Fibroblast of upper back skin (primary cell): ENCODE data around the gene UGT1A10.
"Not testable (repeated sequence)": the region's sequence is repeated elsewhere in the genome, so short reads cannot be mapped to it uniquely, and the experiment has no call there.

Experiments used
- DNase-seq: peaks from one replicate; pipeline ENCODE4 v3.0.0-alpha.2; 2013

The UGT1A10 gene

DNA sequence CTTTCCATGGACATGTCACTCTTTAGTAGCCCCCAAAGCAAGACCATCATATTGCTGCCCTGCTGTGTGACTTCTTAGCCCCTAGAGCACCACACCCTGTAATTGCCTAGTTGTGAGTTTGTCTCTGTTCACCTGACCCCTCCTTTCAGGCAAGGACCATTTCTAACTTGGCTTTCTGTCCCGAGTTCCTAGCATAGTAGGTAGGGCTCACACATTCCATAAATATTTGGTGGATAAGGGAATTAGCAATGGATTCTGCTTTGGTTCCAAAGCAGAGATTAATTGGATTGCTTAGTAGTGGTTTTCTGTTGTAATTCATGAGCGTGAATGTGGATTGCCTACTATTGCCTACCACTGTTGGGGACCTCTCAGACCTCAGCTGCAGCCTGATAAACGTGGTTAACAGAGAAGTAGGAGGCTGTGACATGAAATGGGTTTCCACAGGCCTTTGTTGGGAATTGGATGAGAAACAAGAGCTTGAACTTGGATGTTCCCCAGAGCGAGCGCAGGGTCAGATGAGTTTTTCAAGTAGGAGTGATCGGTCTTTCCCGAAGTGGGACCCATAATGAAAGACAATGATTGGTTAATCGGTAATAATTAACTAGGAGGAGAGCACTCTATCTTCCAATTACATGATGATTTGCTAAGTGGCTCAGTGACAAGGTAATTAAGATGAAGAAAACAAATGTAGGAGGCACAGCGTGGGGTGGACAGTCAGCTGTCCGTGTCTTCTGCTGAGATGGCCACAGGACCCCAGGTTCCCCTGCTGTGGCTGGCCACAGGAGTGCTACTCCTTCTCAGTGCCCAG is 110.4 kb downstream of the UGT1A10 start:
- DNase-seq, result no peak

DNA sequence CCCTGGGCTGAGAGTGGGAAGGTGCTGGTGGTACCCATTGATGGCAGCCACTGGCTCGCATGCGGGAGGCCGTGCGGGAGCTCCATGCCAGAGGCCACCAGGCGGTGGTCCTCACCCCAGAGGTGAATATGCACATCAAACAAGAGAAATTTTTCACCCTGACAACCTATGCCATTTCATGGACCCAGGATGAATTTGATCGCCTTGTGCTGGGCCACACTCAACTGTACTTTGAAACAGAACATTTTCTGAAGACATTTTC is 111.0 kb downstream of the UGT1A10 start:
- DNase-seq, result no peak

DNA sequence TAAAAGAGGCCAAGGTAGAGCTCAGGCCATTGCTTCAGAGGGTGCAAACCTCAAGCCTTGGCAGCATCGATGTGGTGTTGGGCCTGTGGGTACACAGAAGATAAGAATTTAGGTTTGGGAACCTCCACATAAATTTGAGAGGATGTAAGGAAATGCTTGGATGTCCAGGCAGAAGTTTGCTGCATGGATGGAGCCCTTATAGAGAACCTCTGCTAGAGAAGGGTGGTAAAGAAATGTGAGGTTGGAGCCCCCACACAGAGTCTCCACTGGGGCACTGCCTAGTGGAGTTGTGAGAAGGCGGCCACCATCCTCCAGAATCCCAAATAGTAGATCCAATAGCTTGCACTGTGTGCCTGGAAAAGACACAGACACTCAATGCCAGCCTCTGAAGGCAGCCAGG is 114.4 kb downstream of the UGT1A10 start:
- DNase-seq, result not testable (repeated sequence)

DNA sequence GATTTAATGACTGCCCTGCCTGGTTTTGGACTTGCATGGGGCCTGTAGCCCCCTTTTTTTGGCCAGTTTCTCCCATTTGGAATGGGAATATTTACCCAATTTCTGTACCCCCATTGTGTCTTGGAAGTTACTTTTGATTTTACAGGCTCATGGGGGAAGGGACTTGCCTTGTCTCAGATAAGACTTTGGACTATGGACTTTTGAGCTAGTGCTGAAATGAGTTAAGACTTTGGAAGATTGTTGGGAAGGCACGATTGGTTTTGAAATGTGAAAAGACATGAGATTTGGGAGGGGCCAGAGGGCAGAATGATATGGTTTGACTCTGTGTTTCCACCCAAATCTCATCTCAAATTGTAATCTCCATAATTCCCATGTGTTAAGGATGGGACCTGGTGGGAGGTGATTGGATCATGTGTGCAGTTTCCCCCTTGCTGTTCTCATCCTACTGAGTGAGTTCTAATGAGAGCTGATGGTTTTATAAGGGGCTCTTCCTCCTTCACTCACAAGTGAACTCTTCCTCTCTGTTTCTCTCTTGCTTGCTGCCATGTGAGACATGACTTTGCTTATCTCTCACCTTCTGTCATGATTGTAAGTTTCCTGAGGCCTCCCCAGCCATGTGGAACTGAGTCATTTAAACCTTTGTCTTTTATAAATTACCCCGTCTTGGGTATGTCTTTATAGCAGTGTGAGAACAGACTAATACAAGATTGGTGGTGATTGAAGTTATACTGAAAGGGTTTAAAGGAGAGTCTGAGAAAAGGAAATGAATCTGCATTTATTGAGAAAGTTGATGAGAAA is 115.2 kb downstream of the UGT1A10 start:
- DNase-seq, result not testable (repeated sequence)

DNA sequence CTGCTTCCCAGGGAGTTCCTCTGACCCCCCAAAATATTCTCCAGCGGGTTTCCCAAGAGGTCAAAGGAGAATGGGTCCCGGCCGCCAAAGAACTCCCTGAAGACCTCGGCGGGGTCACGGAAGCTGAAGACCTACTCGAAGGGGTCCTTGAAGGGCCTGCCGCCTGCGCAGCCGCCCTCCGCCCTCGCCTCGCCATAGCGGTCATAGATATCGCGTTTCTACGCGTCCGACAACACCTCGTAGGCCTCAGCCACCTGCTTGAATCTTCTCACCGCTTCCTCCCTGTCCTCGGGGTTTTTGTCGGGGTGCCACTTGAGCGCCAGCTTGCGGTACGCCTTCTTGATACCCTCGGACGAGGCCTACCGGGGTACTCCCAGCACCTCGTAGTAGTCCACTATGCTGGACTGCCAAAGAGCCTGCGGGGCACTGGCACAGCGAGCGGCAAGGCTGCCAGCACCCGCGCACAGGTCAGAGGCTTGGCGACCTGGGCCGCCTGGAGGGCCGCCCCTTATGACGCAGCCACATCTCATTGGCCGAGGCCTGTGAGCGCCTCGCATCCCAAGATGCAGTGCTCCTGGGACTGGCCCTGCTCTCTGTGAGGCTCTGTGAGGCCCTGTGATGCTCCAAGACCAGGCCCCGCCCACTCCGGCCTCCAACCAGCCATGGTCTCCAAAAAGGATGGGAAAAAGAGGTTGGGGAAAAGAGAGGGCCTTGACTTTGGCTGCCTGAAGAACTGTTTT is 118.8 kb downstream of the UGT1A10 start:
- DNase-seq, result no peak

DNA sequence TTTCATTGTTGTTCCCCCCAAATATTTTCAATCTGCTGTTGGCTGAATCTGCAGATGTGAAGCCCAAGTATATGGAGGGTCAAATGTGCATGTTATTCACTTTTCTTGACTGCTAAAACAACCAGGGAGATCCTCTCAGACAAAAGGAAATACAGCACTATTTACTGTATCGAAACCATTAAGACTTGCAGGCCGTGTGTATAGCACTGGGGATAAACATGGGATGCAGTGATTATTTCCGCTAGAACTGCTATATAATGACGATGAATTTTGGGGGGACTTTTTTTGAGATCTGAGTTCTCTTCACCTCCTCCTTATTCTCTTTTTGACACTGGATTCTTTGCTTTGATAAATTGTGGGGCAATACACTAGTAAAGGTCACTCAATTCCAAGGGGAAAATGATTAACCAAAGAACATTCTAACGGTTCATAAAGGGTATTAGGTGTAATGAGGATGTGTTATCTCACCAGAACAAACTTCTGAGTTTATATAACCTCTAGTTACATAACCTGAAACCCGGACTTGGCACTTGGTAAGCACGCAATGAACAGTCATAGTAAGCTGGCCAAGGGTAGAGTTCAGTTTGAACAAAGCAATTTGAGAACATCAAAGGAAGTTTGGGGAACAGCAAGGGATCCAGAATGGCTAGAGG is 120.3 kb downstream of the UGT1A10 start:
- no peak for DNase-seq

DNA sequence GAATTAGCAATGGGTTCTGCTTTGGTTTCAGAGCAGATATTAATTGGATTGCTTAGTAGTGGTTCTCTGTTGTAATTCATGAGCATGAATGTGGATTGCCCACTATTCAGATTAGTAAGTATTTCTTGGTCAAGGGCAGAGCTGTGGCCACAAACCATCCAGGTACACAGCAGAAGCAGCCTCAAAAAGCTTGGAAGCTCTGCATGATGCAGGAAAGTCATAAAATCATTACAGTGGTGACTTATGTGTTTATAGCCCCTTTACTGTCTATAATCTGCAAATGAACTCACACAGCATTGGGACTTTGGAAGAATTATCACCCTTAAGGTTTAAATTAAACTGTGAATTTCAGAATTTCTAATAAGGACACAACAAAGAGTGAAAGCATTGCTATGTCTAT is 121.9 kb downstream of the UGT1A10 start:
- no peak for DNase-seq

DNA sequence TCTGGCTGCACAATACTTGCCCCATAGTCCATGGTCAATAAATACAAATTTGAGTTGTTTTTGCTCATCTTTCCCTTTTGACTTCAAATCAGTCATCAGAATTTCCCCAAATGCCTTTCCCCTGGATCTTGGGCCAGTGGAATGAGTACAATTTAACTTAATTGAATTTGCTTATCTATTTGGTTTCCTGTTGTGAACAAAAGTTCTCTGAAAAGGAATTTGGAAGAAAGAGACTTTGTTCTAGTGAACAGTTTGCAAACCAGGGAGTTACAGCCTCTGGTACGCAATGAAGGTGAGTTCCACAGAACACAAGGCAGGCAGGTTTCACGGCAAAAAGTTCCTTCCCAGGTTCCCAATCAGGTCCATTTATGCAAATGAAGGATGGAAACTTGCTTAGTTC is 122.6 kb downstream of the UGT1A10 start:
- DNase-seq, result no peak

DNA sequence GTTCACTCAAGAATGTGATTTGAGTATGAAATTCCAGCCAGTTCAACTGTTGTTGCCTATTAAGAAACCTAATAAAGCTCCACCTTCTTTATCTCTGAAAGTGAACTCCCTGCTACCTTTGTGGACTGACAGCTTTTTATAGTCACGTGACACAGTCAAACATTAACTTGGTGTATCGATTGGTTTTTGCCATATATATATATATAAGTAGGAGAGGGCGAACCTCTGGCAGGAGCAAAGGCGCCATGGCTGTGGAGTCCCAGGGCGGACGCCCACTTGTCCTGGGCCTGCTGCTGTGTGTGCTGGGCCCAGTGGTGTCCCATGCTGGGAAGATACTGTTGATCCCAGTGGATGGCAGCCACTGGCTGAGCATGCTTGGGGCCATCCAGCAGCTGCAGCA is 123.8 kb downstream of the UGT1A10 start, which contains the start of gene UGT1A1:
TSS of gene UGT1A1 (plus strand) at position 228 of the 400 bp plus-strand sequence. CDS start at position 246, 18 bp downstream.
- DNase-seq, result no peak

DNA sequence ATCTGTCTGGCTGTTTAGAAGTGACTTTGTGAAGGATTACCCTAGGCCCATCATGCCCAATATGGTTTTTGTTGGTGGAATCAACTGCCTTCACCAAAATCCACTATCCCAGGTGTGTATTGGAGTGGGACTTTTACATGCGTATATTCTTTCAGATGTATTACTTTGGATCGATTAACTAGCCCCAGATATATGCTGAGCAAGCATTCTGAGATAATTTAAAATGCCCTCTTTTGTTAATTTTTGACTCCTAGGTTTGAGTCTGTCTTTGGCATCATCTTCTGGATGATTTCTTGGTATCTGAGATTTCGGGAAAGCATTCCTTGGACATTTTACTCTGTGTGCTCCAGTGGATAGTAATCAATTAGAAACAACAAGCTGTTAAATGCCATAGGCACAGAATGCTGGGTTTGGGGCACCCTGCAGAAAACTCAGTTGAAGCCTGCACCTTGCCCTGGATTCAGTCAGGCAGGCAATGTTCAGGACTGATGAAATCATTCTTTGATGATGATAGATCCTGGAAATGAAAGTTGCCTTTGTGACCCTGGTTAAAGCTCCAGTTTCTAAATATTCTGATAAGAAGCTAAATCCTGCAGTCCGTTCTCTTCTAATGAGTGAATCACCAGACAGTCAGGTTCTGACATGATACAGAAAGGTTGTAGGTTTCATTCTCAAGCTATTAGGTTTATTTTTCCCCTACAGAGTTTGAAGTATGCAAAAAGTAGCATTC is 125.0 kb downstream of the UGT1A10 start:
- no peak for DNase-seq

DNA sequence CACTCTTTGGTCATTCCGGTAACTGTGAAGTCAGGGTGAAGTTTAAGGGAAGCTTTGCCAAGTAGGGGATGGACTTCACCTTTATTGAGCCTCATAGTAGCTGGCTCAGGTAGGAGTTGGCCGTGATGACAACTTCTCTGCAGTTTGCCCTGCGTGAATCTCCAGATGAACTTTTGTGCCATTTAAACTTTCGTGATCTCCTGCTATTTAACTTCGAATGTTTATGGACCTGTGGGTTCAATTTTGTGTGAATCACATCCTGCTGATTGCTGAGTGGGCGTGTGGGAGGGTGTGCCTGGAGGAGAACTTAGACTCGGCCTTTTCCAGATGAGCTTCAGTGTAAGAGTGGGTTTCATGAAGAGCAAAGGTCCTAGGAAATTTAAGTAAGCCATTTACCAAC is 128.0 kb downstream of the UGT1A10 start:
- no peak for DNase-seq

DNA sequence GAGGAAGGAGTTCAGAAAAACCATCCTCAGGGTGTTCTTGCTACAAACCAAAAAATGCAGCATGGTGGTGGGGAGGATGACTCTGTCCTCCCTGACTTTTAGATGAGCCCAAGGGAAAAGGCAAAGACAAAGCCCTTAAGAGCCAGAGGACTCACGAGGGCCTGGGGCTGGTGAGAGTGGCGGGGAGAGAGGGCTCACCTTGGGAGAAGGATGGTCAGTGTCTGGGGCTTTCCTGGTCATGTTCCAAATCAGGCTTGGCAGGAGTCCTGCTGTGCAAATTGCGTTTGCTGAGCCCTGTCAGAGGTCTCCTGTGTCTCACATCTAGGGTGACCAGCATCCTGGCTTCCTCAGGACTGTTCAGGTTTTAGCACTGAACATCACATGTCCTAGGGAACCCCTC is 128.5 kb downstream of the UGT1A10 start:
- DNase-seq, result no peak

DNA sequence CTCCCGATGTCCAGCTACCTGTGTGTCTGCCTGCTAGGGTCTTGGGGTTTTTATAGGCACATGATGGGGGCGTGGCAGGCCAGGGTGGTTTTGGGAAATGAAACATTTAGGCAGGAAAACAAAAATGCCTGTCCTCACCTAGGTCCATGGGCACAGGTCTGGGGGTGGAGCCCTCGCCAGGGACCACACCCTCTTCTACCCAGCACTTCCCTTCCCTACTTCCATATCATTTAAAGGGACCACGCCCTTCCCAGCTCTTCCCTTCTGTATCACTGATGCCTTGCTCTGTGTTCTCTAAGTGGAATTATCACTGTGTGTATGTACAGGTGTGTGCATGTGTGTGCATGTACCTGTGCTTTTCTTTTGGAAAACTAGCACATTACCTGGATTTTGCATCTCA is 130.2 kb downstream of the UGT1A10 start:
- DNase-seq, result no peak

DNA sequence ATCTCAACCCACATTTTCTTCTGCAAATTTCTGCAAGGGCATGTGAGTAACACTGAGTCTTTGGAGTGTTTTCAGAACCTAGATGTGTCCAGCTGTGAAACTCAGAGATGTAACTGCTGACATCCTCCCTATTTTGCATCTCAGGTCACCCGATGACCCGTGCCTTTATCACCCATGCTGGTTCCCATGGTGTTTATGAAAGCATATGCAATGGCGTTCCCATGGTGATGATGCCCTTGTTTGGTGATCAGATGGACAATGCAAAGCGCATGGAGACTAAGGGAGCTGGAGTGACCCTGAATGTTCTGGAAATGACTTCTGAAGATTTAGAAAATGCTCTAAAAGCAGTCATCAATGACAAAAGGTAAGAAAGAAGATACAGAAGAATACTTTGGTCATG is 131.8 kb downstream of the UGT1A10 start:
- no peak for DNase-seq

DNA sequence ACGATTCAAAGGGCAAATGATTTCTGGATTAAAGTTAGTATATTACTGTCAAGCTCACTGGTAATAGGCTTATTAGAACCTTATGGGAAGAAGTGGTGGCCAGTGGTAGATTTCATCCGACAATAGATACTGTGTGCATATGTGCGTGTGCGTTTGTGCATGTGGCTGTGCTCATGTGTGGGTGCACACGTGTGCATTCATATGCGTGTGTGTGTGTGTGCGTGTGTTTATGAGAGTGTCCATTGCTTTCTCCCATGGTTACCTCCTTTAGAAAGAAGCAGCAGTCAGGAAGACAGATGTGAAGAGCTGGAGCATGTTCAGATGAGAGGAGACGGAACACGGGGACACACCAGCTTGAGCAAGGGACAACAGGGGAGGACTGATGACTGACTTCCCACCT is 133.0 kb downstream of the UGT1A10 start:
- DNase-seq, result no peak

DNA sequence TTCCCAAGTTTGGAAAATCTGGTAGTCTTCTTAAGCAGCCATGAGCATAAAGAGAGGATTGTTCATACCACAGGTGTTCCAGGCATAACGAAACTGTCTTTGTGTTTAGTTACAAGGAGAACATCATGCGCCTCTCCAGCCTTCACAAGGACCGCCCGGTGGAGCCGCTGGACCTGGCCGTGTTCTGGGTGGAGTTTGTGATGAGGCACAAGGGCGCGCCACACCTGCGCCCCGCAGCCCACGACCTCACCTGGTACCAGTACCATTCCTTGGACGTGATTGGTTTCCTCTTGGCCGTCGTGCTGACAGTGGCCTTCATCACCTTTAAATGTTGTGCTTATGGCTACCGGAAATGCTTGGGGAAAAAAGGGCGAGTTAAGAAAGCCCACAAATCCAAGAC is 135.9 kb downstream of the UGT1A10 start:
- DNase-seq, result no peak

DNA sequence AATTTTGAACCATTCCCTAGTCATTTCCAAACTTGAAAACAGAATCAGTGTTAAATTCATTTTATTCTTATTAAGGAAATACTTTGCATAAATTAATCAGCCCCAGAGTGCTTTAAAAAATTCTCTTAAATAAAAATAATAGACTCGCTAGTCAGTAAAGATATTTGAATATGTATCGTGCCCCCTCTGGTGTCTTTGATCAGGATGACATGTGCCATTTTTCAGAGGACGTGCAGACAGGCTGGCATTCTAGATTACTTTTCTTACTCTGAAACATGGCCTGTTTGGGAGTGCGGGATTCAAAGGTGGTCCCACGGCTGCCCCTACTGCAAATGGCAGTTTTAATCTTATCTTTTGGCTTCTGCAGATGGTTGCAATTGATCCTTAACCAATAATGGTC is 136.3 kb downstream of the UGT1A10 start:
- DNase-seq, result no peak

DNA sequence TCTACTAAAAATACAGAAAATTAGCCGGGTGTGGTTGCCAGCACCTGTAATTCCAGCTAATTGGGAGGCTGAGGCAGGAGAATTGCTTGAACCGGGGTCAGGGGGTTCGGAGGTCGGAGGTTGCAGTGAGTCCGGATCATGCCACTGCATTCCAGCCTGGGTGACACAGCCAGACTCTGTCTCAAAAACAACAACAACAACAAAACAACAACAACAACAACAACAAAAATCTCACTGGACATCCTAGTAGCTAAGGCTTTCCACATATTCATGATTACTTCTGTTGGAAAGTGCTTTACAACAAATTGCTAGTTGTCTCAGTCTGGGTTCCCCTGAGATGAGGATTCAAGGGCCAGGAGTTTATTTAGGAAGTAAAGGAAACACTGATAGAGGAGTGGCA is 137.6 kb downstream of the UGT1A10 start:
- no peak for DNase-seq

DNA sequence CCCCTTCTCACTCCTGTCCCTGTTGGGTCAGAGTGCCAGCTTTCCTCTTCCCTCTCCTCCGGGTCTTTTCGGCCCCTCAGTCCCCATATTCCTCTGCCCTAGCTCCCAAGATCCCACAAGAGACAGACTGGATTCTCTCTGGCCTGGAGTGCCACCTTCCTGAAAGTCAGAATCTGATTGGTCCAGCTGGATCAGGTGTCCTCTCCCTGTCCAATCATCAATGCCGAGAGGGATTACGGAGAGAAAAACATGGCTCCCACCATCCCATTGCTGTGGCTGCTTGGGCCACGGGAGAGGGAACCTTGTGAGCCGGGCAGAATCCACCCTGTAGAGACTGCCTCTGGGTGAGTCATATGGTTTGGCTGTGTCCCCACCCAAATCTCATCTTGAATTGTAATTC is 139.2 kb downstream of the UGT1A10 start:
- DNase-seq, result no peak

DNA sequence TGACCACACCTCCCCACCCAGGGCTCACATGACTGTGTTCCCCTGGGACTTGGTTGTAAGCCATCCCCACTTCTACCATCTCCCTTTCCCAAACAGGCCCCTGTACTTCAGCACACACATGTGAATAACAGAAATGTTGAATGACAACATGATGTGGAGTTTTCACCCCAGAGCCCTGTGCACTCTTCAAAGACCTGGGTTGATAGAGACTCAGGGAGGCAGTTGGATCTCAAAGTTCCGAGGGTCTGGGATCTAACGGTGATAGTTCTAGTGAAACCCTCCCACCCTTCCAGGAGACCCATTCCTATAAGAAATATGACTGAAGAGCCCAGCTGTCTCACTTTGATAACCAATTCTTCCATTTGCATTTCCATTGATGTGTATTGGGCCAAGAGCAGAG is 141.8 kb downstream of the UGT1A10 start, which contains the start of gene MROH2A:
TSS of gene MROH2A (plus strand) at position 301 of the 400 bp plus-strand sequence. CDS start 1,029 bp downstream, outside the sequence.
- no peak for DNase-seq

DNA sequence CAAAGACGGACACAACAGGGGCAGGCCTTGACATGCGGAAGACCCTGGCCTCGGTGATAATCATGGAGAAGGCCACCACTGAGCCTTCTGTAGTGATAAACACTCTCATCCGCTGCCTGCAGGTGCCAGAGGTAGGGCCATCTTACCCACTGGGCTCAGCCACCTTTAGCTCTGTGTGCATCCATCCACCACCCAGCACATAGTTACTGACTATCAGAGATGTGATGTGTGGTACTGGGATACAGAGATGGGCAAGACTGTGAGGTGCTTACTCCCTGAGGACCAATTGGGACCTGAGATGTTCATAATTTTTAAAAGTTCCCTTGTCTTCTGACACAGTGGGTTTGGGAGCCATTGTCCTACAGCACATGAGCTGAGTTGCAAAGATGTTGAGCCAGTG is 143.5 kb downstream of the UGT1A10 start:
- DNase-seq, result no peak

DNA sequence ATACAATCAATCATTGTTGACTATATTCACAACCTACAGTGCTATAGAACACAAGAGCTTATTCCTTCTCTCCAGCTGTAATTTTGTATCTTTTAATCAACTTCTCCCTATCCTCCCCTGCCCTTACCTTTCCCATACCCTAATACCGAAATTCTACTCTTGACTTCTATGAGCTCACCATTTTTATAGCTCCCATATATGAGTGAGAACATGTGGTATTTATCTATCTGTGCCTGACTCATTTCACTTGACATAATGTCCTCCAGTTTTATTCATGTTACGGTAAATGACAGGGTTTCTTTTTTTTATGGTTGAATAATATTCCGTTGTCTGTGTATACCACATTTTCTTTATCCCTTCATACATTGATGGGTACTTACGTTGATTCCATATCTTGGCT is 144.5 kb downstream of the UGT1A10 start:
- DNase-seq, result no peak
